ENCODE measurements around the gene SMG1. TPM values are rescaled to one million over a fixed set of nuclear protein-coding genes. Genes with fewer than 3 reads are reported as not detected.

The SMG1 gene
- total and polyA plus RNA-seq, 10 of the 15 experiments (the other 5 are each of a cell fraction or from before 2014, with no cell fraction given) = 3.9 to 66.7 (median 37.0) TPM

GRCh38 chr16:18965555-18965954, 39.3 kb upstream of the SMG1 start:
- CTCF ChIA-PET = interaction anchor here (0.7 kb wide), 1 partner anchor 8 kb away, joined by 3 read pairs; no protein-coding TSS in a partner anchor
- WGBS (ENCODE audit: insufficient coverage, insufficient replicate concordance, low lambda C conversion rate, missing lambda C conversion rate) = 68% methylated on average over 5 of the region's 5 CpGs

More at GRCh38 chr16:18965555-18965954, 39.3 kb upstream of the SMG1 start:
- Histone ChIP-seq H3K27me3 (replicated peaks in 1 of 2; ENCODE audit: control insufficient read depth in 2 of 2, insufficient read depth in 2 of 2, low read length in 1 of 2) (no peaks in the 10 kb centered on the region), H2AFZ (ENCODE audit: control insufficient read depth, low read depth, low read length) (no peak overlapping the region), H4K20me1 (ENCODE audit: control insufficient read depth, insufficient read depth) (no peaks in the 10 kb centered on the region), H3K4me1 (ENCODE audit: control insufficient read depth, insufficient read depth, low read length) (no peaks in the 10 kb centered on the region), H3K9me3 (replicated peaks; ENCODE audit: control insufficient read depth, insufficient read depth, low read length) (no peaks in the 10 kb centered on the region), H3K36me3 (ENCODE audit: control insufficient read depth in 2 of 2, insufficient read depth in 2 of 2, low read length in 1 of 2) (no peaks in the 10 kb centered on the region), H3K79me2 (ENCODE audit: control insufficient read depth, insufficient read depth, low read length) (no peaks in the 10 kb centered on the region), H3K4me3 (no peak overlapping the region), H3K9ac (ENCODE audit: control insufficient read depth, insufficient read depth, low read length) (no peak overlapping the region), H3K4me2 (ENCODE audit: control insufficient read depth, insufficient read depth) (no peak overlapping the region), H3K27ac (ENCODE audit: control insufficient read depth, insufficient read depth) (no peak overlapping the region)
- FAIRE-seq = no peak
- intact Hi-C loops (cut with micrococcal nuclease; ENCODE audit: unreplicated experiment) = loop anchor here (5.0 kb wide), 1 partner anchor 68 kb away; no protein-coding TSS in a partner anchor
- SMC1A ChIA-PET (ENCODE audit: uncharacterized antibody, unreplicated experiment) = no interaction called here
- no TSS peak for BruUV-seq (replicated peaks)
- ATAC-seq = no peak
- in situ Hi-C loops (cut with MboI) = loop anchor here (10.0 kb wide), 1 partner anchor 81 kb away; no protein-coding TSS in a partner anchor
- POLR2A ChIA-PET = interaction anchor here (0.6 kb wide), 1 partner anchor 865 kb away, joined by 3 read pairs; no protein-coding TSS in a partner anchor
- RAD21 ChIA-PET (ENCODE audit: unreplicated experiment) = interaction anchor here (1.1 kb wide), 1 partner anchor 164 kb away, joined by 3 read pairs; the partner anchor contains the start of gene ARL6IP1
- TF ChIP-seq SIX5 (IDR thresholded peaks at IDR 0.05; ENCODE audit: low read depth, low read length, severe bottlenecking) = no peak
- TF ChIP-seq CEBPZ (IDR thresholded peaks at IDR 0.05; ENCODE audit: low read depth, low read length) = no peak
- no peak for TF ChIP-seq BCL11A (IDR thresholded peaks at IDR 0.05; ENCODE audit: low read depth, low read length)
- no peak for TF ChIP-seq CTCF (IDR thresholded peaks at IDR 0.05 in 2 of 3, conservative IDR thresholded peaks at IDR 0.05 in 1 of 3; ENCODE audit: control insufficient read depth in 2 of 3, extremely low read depth in 1 of 3, insufficient read depth in 1 of 3, low read depth in 3 of 3, low read length in 3 of 3)
- no peak for TF ChIP-seq MEF2A (IDR thresholded peaks at IDR 0.05; ENCODE audit: insufficient read depth, low read depth, low read length)
- no peak for TF ChIP-seq REST (IDR thresholded peaks at IDR 0.05; ENCODE audit: low read depth, low read length)
- TF ChIP-seq SREBF1 (IDR thresholded peaks at IDR 0.05; ENCODE audit: low read length) = no peak
- no peak for TF ChIP-seq USF1 (IDR thresholded peaks at IDR 0.05; ENCODE audit: borderline replicate concordance, extremely low read length, insufficient read depth, low read depth, low read length)
- TF ChIP-seq POLR2A (IDR thresholded peaks at IDR 0.05; ENCODE audit: low read depth, low read length) = no peak
- no peak for DNase-seq (ENCODE audit: low read depth, low spot score)

All from GM12878 (cell line).